ENCODE results near the gene ZNF488.
"Not testable (repeated sequence)": the region's sequence is repeated elsewhere in the genome, so short reads cannot be mapped to it uniquely, and the experiment has no call there.

Gene ZNF488

DNA sequence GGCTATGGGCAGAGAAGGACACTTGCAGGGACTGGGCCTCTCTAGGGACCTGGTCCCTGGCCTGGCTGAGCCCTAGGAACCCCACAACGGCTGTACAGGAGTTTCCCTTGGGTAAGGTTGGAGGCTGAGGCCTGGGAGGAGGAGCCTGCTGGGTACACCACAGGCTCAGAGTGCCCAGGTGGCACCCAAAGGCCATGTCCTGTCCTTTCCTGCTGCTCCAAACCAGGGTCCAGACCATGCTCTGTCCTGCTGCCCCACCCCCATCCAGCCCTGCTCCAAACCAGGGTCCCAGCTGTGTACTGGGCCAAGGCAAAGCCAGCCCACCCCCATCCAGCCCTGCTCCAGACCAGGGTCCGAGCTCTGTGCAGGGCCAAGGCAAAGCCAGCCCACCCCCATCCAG is 35.3 kb upstream of the ZNF488 start:
- Histone ChIP-seq H3K9me2 (replicated peaks; ENCODE audit: low read depth, low read length) (no peaks in the 10 kb centered on the region), H3K9me3 (ENCODE audit: insufficient read depth, low read depth, low read length) (no peaks in the 10 kb centered on the region), H3K4me3 (ENCODE audit: low read length, poor library complexity, severe bottlenecking) (no peak overlapping the region), H3K4me2 (ENCODE audit: low read depth, low read length, poor library complexity, severe bottlenecking) (no peak overlapping the region), H4K20me1 (ENCODE audit: insufficient read depth, low read length, poor library complexity, severe bottlenecking) (no peaks in the 10 kb centered on the region), H2AFZ (ENCODE audit: low read length) (no peak overlapping the region), H3K79me2 (ENCODE audit: insufficient read depth, low read length) (no peaks in the 10 kb centered on the region), H3F3A (ENCODE audit: low read depth) (no peaks in the 10 kb centered on the region), H3K36me3 (ENCODE audit: insufficient read depth, low read length) (no peaks in the 10 kb centered on the region), H3K27me3 (ENCODE audit: insufficient read depth, low read length, poor library complexity, severe bottlenecking) (no peaks in the 10 kb centered on the region), H3K4me1 (ENCODE audit: insufficient read depth, low read length, poor library complexity, severe bottlenecking) (no peaks in the 10 kb centered on the region), H3K9ac (ENCODE audit: low read depth, low read length, poor library complexity, severe bottlenecking) (no peak overlapping the region)
- TF ChIP-seq, protein P1, sequence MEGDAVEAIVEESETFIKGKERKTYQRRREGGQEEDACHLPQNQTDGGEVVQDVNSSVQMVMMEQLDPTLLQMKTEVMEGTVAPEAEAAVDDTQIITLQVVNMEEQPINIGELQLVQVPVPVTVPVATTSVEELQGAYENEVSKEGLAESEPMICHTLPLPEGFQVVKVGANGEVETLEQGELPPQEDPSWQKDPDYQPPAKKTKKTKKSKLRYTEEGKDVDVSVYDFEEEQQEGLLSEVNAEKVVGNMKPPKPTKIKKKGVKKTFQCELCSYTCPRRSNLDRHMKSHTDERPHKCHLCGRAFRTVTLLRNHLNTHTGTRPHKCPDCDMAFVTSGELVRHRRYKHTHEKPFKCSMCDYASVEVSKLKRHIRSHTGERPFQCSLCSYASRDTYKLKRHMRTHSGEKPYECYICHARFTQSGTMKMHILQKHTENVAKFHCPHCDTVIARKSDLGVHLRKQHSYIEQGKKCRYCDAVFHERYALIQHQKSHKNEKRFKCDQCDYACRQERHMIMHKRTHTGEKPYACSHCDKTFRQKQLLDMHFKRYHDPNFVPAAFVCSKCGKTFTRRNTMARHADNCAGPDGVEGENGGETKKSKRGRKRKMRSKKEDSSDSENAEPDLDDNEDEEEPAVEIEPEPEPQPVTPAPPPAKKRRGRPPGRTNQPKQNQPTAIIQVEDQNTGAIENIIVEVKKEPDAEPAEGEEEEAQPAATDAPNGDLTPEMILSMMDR (conservative IDR thresholded peaks at IDR 0.05; ENCODE audit: low read length) = no peak
- no peak for TF ChIP-seq EZH2phosphoT487 (IDR thresholded peaks at IDR 0.05; ENCODE audit: borderline replicate concordance)

DNA sequence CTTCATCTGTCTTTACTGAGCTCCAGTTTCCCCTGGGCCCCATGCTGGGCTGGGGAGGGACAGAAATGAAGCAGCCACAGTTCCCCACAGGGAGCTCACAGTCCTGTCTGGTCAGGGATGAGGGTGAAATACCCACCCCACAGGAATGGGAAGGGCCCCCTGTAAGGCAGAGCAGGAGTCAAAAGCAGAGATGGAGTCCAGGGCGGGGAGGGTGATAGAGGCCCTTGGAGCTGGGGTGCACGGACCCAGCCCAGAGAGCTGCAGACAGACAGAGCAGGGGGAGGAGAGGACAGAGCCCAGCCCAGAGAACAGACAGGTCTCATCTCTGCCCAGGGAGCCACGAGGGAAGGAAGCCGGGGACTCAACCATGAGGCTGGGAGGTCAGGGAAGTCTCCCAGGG is 34.9 kb upstream of the ZNF488 start:
- Histone ChIP-seq H3K27me3 (ENCODE audit: insufficient read depth, low read length, poor library complexity, severe bottlenecking) (no peaks in the 10 kb centered on the region), H3K4me3 (ENCODE audit: low read length, poor library complexity, severe bottlenecking) (no peak overlapping the region), H3K4me2 (ENCODE audit: low read depth, low read length, poor library complexity, severe bottlenecking) (no peak overlapping the region), H3K9me2 (replicated peaks; ENCODE audit: low read depth, low read length) (no peaks in the 10 kb centered on the region), H3F3A (ENCODE audit: low read depth) (no peaks in the 10 kb centered on the region), H3K4me1 (ENCODE audit: insufficient read depth, low read length, poor library complexity, severe bottlenecking) (no peaks in the 10 kb centered on the region), H2AFZ (ENCODE audit: low read length) (no peak overlapping the region), H3K79me2 (ENCODE audit: insufficient read depth, low read length) (no peaks in the 10 kb centered on the region), H3K9ac (ENCODE audit: low read depth, low read length, poor library complexity, severe bottlenecking) (no peak overlapping the region), H4K20me1 (ENCODE audit: insufficient read depth, low read length, poor library complexity, severe bottlenecking) (no peaks in the 10 kb centered on the region), H3K9me3 (ENCODE audit: insufficient read depth, low read depth, low read length) (no peaks in the 10 kb centered on the region), H3K36me3 (ENCODE audit: insufficient read depth, low read length) (no peaks in the 10 kb centered on the region)
- TF ChIP-seq EZH2phosphoT487 (IDR thresholded peaks at IDR 0.05; ENCODE audit: borderline replicate concordance) = no peak
- TF ChIP-seq, protein P1 (conservative IDR thresholded peaks at IDR 0.05; ENCODE audit: low read length) = no peak

DNA sequence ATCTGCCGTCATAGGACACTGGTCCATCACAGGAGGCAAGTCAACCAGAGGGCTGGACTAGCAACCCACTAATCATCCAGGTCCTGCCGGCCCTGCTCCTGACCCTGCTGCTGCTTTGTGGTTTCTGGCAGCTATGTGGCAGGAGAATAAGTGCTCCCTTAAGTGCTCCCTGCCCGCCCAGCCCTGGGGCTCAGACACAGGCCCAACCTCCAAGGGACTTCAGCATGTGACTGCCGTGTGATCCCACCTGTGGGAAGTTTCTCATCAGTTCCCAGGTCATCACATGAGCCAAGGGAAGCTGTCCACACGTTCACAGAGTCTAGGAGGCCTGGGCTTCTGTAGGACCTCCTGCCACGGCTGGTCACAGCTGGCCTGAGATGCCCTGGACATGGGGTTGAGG is 34.2 kb upstream of the ZNF488 start:
- H4K20me1 ChIP-seq (ENCODE audit: insufficient read depth, low read length, poor library complexity, severe bottlenecking) = no peaks in the 10 kb centered on the region
- H3K4me1 ChIP-seq (ENCODE audit: insufficient read depth, low read length, poor library complexity, severe bottlenecking) = no peaks in the 10 kb centered on the region
- H3K9me2 ChIP-seq (replicated peaks; ENCODE audit: low read depth, low read length) = no peaks in the 10 kb centered on the region
- TF ChIP-seq, protein P1 (conservative IDR thresholded peaks at IDR 0.05; ENCODE audit: low read length) = no peak
- TF ChIP-seq EZH2phosphoT487 (IDR thresholded peaks at IDR 0.05; ENCODE audit: borderline replicate concordance) = no peak
- H3F3A ChIP-seq (ENCODE audit: low read depth) = no peaks in the 10 kb centered on the region
- H3K4me3 ChIP-seq (ENCODE audit: low read length, poor library complexity, severe bottlenecking) = no peak overlapping the region
- H3K9me3 ChIP-seq (ENCODE audit: insufficient read depth, low read depth, low read length) = no peaks in the 10 kb centered on the region
- H3K27me3 ChIP-seq (ENCODE audit: insufficient read depth, low read length, poor library complexity, severe bottlenecking) = no peaks in the 10 kb centered on the region
- no peak overlapping the region for H3K4me2 ChIP-seq (ENCODE audit: low read depth, low read length, poor library complexity, severe bottlenecking)
- no peaks in the 10 kb centered on the region for H3K79me2 ChIP-seq (ENCODE audit: insufficient read depth, low read length)
- H2AFZ ChIP-seq (ENCODE audit: low read length) = no peak overlapping the region
- no peak overlapping the region for H3K9ac ChIP-seq (ENCODE audit: low read depth, low read length, poor library complexity, severe bottlenecking)
- H3K36me3 ChIP-seq (ENCODE audit: insufficient read depth, low read length) = no peaks in the 10 kb centered on the region

DNA sequence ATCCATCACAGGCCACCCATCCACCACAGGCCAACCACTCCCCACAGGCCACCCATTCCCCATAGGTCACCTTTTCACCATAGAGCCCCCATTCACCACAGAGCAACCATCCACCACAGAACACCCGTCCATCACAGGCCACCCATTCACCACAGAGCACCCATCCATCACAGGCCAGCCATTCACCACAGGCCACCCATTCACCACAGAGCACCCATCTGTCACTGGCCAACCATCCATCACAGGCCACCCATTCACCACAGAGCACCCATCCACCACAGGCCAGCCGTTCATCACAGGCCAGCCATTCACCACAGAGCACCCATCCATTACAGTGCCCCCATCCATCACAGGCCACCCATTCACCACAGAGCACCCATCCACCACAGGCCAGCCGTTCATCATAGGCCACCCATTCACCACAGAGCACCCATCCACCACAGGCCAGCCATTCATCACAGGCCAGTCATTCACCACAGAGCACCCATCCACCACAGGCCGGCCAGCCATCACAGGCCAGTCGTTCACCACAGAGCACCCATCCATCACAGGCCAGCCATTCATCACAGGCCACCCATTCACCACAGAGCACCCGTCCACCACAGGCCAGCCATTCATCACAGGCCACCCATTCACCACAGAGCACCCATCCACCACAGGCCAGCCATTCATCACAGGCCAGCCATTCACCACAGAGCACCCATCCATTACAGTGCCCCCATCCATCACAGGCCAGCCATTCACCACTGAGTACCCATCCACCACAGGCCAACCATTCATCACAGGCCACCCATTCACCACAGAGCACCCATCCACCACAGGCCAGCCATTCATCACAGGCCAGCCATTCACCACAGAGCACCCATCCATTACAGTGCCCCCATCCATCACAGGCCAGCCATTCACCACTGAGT is 32.5 kb upstream of the ZNF488 start:
- not testable (repeated sequence) for H4K20me1 ChIP-seq (ENCODE audit: insufficient read depth, low read length, poor library complexity, severe bottlenecking); H3K9ac ChIP-seq (ENCODE audit: low read depth, low read length, poor library complexity, severe bottlenecking); H3K36me3 ChIP-seq (ENCODE audit: insufficient read depth, low read length); H3K4me3 ChIP-seq (ENCODE audit: low read length, poor library complexity, severe bottlenecking); H2AFZ ChIP-seq (ENCODE audit: low read length); H3K79me2 ChIP-seq (ENCODE audit: insufficient read depth, low read length); H3K4me2 ChIP-seq (ENCODE audit: low read depth, low read length, poor library complexity, severe bottlenecking); H3K27me3 ChIP-seq (ENCODE audit: insufficient read depth, low read length, poor library complexity, severe bottlenecking); H3K9me2 ChIP-seq (replicated peaks; ENCODE audit: low read depth, low read length); H3F3A ChIP-seq (ENCODE audit: low read depth); H3K9me3 ChIP-seq (ENCODE audit: insufficient read depth, low read depth, low read length); H3K4me1 ChIP-seq (ENCODE audit: insufficient read depth, low read length, poor library complexity, severe bottlenecking)

Measured in Loucy (cell line).